GM06990 (cell line): ENCODE measurements around the gene NEK6.

ENCODE experiments used
- DNase-seq: peaks from one replicate; pipeline ENCODE4 v3.0.0-alpha.2; 2011; ENCODE audit not compliant: insufficient read length; ENCODE audit errors: extremely low read depth
- H3K27me3 ChIP-seq: replicated peaks from 2 replicates; pipeline ENCODE4 v1.6.0; 2011; ENCODE audit warnings: low read length; ENCODE audit not compliant: control insufficient read depth, insufficient read depth
- H3K36me3 ChIP-seq: 2 replicates; pipeline ENCODE4 v1.5.1; 2011; ENCODE audit warnings: low read length; ENCODE audit not compliant: control insufficient read depth, insufficient read depth
- H3K4me3 ChIP-seq: replicated peaks from 2 replicates; pipeline ENCODE4 v1.5.1; 2011; ENCODE audit warnings: low read depth, mild to moderate bottlenecking, control low read depth, low read length
- CTCF ChIP-seq: IDR thresholded peaks from 2 replicates; pipeline ENCODE4 v1.5.1; 2011; ENCODE audit warnings: low read length, control low read depth, mild to moderate bottlenecking, inconsistent platforms; ENCODE audit not compliant: insufficient read depth, poor library complexity, severe bottlenecking

The NEK6 gene

GRCh38 chr9:124297915-124298645, 40.3 kb downstream of the NEK6 start:
- H3K27me3 ChIP-seq, result no peaks in the 10 kb centered on the region
- no peak for TF ChIP-seq CTCF
- no peak for DNase-seq
- no peak overlapping the region for H3K4me3 ChIP-seq
- peaks cover 62% of the 10 kb centered on the region for H3K36me3 ChIP-seq

GRCh38 chr9:124298646-124299235, 41.0 kb downstream of the NEK6 start:
- no peak for TF ChIP-seq CTCF
- H3K4me3 ChIP-seq, result no peak overlapping the region
- DNase-seq, result no peak
- no peaks in the 10 kb centered on the region for H3K27me3 ChIP-seq
- H3K36me3 ChIP-seq, result peaks cover 65% of the 10 kb centered on the region

GRCh38 chr9:124299515-124300090, 41.9 kb downstream of the NEK6 start:
- no peak for DNase-seq
- H3K36me3 ChIP-seq, result peaks cover 65% of the 10 kb centered on the region
- TF ChIP-seq CTCF, result no peak
- H3K27me3 ChIP-seq, result no peaks in the 10 kb centered on the region
- no peak overlapping the region for H3K4me3 ChIP-seq

GRCh38 chr9:124300312-124300711, 42.6 kb downstream of the NEK6 start:
- DNase-seq, result no peak
- peaks cover 59% of the 10 kb centered on the region for H3K36me3 ChIP-seq
- H3K27me3 ChIP-seq, result no peaks in the 10 kb centered on the region
- no peak for TF ChIP-seq CTCF
- no peak overlapping the region for H3K4me3 ChIP-seq

- Histone ChIP-seq H3K27me3 (no peaks in the 10 kb centered on the region), H3K4me3 (no peak overlapping the region), H3K36me3 (peaks cover 50% of the 10 kb centered on the region)
- DNase-seq, result no peak
- no peak for TF ChIP-seq CTCF
These were observed 45.2 kb downstream of the NEK6 start for GRCh38 chr9:124302921-124303320.
